Measurements from ENCODE around the gene MELK.

- TF ChIP-seq CTCF (conservative IDR thresholded peaks at IDR 0.05; ENCODE audit: low read length) (no peak), EZH2phosphoT487 (IDR thresholded peaks at IDR 0.05; ENCODE audit: borderline replicate concordance, low read depth, low read length) (no peak)
Measured at GRCh38 chr9:36598273-36598672, 25.6 kb downstream of the MELK start.

Data from OCI-LY7 (cell line).